H9 (cell line): ENCODE data around the gene RGL1. TPM values are rescaled to one million over a fixed set of nuclear protein-coding genes. Genes with fewer than 3 reads are reported as not detected.

Experiments used
- DNase-seq: peaks from one replicate; pipeline ENCODE4 v3.0.0-alpha.2; 2017
- H2AFZ ChIP-seq: one replicate; pipeline ENCODE4 v1.6.1; 2013; ENCODE audit warnings: mild to moderate bottlenecking, low read length, control low read depth, moderate library complexity
- H2AK5ac ChIP-seq: 2 replicates; pipeline ENCODE4 v1.6.1; 2013; ENCODE audit warnings: low read length, control low read depth, mixed read lengths; ENCODE audit not compliant: insufficient read length
- H2BK120ac ChIP-seq: one replicate; pipeline ENCODE4 v1.6.1; 2013; ENCODE audit warnings: low read depth, mild to moderate bottlenecking, low read length, control low read depth, inconsistent platforms; ENCODE audit not compliant: poor library complexity, severe bottlenecking
- H2BK12ac ChIP-seq: 2 replicates; pipeline ENCODE4 v1.6.1; 2013; ENCODE audit warnings: low read length, control low read depth, mixed read lengths, low read depth; ENCODE audit not compliant: insufficient read length
- H2BK15ac ChIP-seq: 2 replicates; pipeline ENCODE4 v1.6.1; 2013; ENCODE audit warnings: low read depth, low read length, control low read depth
- H2BK20ac ChIP-seq: one replicate; pipeline ENCODE4 v1.6.1; 2013; ENCODE audit warnings: low read depth, mild to moderate bottlenecking, low read length, control low read depth, inconsistent platforms; ENCODE audit not compliant: poor library complexity, severe bottlenecking
- H2BK5ac ChIP-seq: 2 replicates; pipeline ENCODE4 v1.6.1; 2013; ENCODE audit warnings: low read length, control low read depth, mixed read lengths; ENCODE audit not compliant: insufficient read length
- H3K14ac ChIP-seq: 2 replicates; pipeline ENCODE4 v1.6.1; 2013; ENCODE audit warnings: low read length, control low read depth; ENCODE audit not compliant: insufficient read depth
- H3K18ac ChIP-seq: 2 replicates; pipeline ENCODE4 v1.6.1; 2013; ENCODE audit warnings: low read depth, mild to moderate bottlenecking, mixed read lengths, low read length, control low read depth; ENCODE audit not compliant: insufficient read length
- H3K23ac ChIP-seq: 2 replicates; pipeline ENCODE4 v1.6.1; 2013; ENCODE audit warnings: low read length, control low read depth, mixed read lengths, low read depth; ENCODE audit not compliant: insufficient read length
- H3K23me2 ChIP-seq: 2 replicates; pipeline ENCODE4 v1.6.1; 2013; ENCODE audit warnings: low read depth, mild to moderate bottlenecking, mixed read lengths, low read length, control low read depth; ENCODE audit not compliant: insufficient read length, poor library complexity, severe bottlenecking
- H3K27ac ChIP-seq: 2 replicates; pipeline ENCODE4 v1.5.1; 2013; ENCODE audit warnings: low read length, control low read depth, mixed read lengths, low read depth; ENCODE audit not compliant: insufficient read length
- H3K27me3 ChIP-seq: 2 replicates; pipeline ENCODE4 v1.6.1; 2013; ENCODE audit warnings: low read length, control low read depth, inconsistent platforms; ENCODE audit not compliant: insufficient read depth
- H3K4ac ChIP-seq: 2 replicates; pipeline ENCODE4 v1.6.1; 2013; ENCODE audit warnings: low read depth, mild to moderate bottlenecking, control low read depth, inconsistent platforms, low read length, moderate library complexity
- H3K4me1 ChIP-seq: 2 replicates; pipeline ENCODE4 v1.6.1; 2013; ENCODE audit warnings: low read length, control low read depth, inconsistent platforms; ENCODE audit not compliant: insufficient read depth
- H3K4me2 ChIP-seq: 2 replicates; pipeline ENCODE4 v1.6.1; 2013; ENCODE audit warnings: low read length, control low read depth, mixed read lengths; ENCODE audit not compliant: insufficient read length, insufficient read depth
- H3K56ac ChIP-seq: 2 replicates; pipeline ENCODE4 v1.6.1; 2013; ENCODE audit warnings: low read depth, mild to moderate bottlenecking, mixed read lengths, low read length, control low read depth; ENCODE audit not compliant: insufficient read length
- H3K79me1 ChIP-seq: 2 replicates; pipeline ENCODE4 v1.6.1; 2013; ENCODE audit warnings: low read depth, mild to moderate bottlenecking, moderate library complexity, low read length, control low read depth, inconsistent platforms; ENCODE audit not compliant: insufficient read depth, poor library complexity, severe bottlenecking
- H3K79me2 ChIP-seq: 2 replicates; pipeline ENCODE4 v1.6.1; 2013; ENCODE audit warnings: low read length, control low read depth, inconsistent platforms; ENCODE audit not compliant: insufficient read depth
- H3K9ac ChIP-seq: 2 replicates; pipeline ENCODE4 v1.6.1; 2013; ENCODE audit warnings: low read length, control low read depth, mixed read lengths; ENCODE audit not compliant: insufficient read length; ENCODE audit errors: extremely low read depth
- H3K9me3 ChIP-seq: one replicate; pipeline ENCODE4 v1.6.1; 2013; ENCODE audit warnings: low read depth, low read length, inconsistent platforms; ENCODE audit not compliant: control insufficient read depth
- H3T11ph ChIP-seq: one replicate; pipeline ENCODE4 v1.6.1; 2013; ENCODE audit warnings: mild to moderate bottlenecking, low read length, control low read depth, inconsistent platforms
- H4K20me1 ChIP-seq: one replicate; pipeline ENCODE4 v1.6.1; 2013; ENCODE audit not compliant: control insufficient read depth, insufficient read length, insufficient read depth
- H4K5ac ChIP-seq: 2 replicates; pipeline ENCODE4 v1.6.1; 2013; ENCODE audit warnings: low read depth, mild to moderate bottlenecking, mixed read lengths, low read length, control low read depth; ENCODE audit not compliant: insufficient read length
- H4K8ac ChIP-seq: replicated peaks from 2 replicates; pipeline ENCODE4 v1.6.1; 2013; ENCODE audit warnings: low read length, control low read depth, mixed read lengths, low read depth; ENCODE audit not compliant: insufficient read length
- H4K91ac ChIP-seq: 2 replicates; pipeline ENCODE4 v1.6.1; 2013; ENCODE audit warnings: low read depth, mild to moderate bottlenecking, moderate library complexity, mixed read lengths, low read length, control low read depth; ENCODE audit not compliant: insufficient read length
- H3K27ac Mint-ChIP-seq, 3 experiments: 2 replicates in 2 of 3; 3 replicates in 1 of 3; pipeline ENCODE4 v1.8.0; 2020 to 2021; ENCODE audit warnings: mixed read lengths in 3 of 3, mild to moderate bottlenecking in 1 of 3, moderate library complexity in 1 of 3
- H3K27me3 Mint-ChIP-seq: 2 replicates; pipeline ENCODE4 v1.8.0; 2021; ENCODE audit warnings: low read depth, mild to moderate bottlenecking, moderate library complexity, mixed read lengths
- H3K36me3 Mint-ChIP-seq, 3 experiments: 2 replicates in 2 of 3; 3 replicates in 1 of 3; pipeline ENCODE4 v1.8.0; 2020 to 2021; ENCODE audit warnings: low read depth in 3 of 3, mixed read lengths in 3 of 3; ENCODE audit not compliant: insufficient read depth in 1 of 3
- H3K4me1 Mint-ChIP-seq, 2 experiments: 2 replicates each; pipeline ENCODE4 v1.8.0; 2020; ENCODE audit warnings: mixed read lengths in 2 of 2
- H3K4me3 Mint-ChIP-seq, 2 experiments: 2 replicates in 1 of 2; 3 replicates in 1 of 2; pipeline ENCODE4 v1.8.0; 2020 to 2021; ENCODE audit warnings: mild to moderate bottlenecking in 2 of 2, mixed read lengths in 2 of 2, moderate library complexity in 1 of 2
- H3K9me3 Mint-ChIP-seq, 2 experiments: 2 replicates in 1 of 2; 3 replicates in 1 of 2; pipeline ENCODE4 v1.8.0; 2020; ENCODE audit warnings: mild to moderate bottlenecking in 2 of 2, mixed read lengths in 2 of 2, moderate library complexity in 1 of 2
- WGBS: extraction: QIAGEN DNeasy Blood & Tissue Kit; methylation state at CpG from one replicate; pipeline ENCODE4 v1.1.7; 2013; ENCODE audit warnings: missing lambda C conversion rate, low lambda C conversion rate, mixed read lengths; ENCODE audit not compliant: insufficient read length; ENCODE audit errors: extremely low coverage; 5-methylcytosine and 5-hydroxymethylcytosine counted together
- total RNA-seq: library from RNA; stranded (reverse); gene quantifications from 2 replicates; pipeline ENCODE4 v1.2.1, GENCODE V29; 2021
- TF ChIP-seq, protein P1 (sequence below): fragments of 200-600 bp; sonication (generic); conservative IDR thresholded peaks from 3 replicates; pipeline ENCODE4 v1.8.0; 2021; ENCODE audit warnings: antibody characterized with exemption, mild to moderate bottlenecking

The RGL1 gene
- total RNA-seq, 1 experiment from 2014 or later = 1.4 TPM

DNA sequence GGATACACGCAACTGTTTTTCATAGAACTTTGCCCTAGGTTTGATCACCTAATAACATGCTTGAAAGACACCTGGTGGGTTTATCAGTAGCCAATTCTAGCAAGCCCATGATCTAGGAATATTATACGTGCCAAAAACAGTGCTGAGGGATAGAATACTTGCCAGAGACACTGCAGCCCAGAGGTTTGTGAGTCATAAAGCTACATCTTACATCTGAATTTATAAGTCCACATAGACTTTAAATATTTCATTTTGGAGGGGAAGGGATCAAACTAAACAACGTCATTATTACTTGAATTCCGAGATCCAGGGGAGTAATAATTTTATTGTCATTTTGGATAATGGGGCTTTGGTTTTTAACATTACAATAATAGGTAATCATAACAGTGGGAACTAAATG lies 31.7 kb downstream of the RGL1 start:
- H3K23me2 ChIP-seq = no peaks in the 10 kb centered on the region
- H3K36me3 Mint-ChIP-seq = no peaks in the 10 kb centered on the region
- H2BK15ac ChIP-seq = no peak overlapping the region
- no peak overlapping the region for H3K4me3 Mint-ChIP-seq
- no peak overlapping the region for H2BK20ac ChIP-seq
- no peaks in the 10 kb centered on the region for H3K9me3 ChIP-seq
- H3K18ac ChIP-seq = no peak overlapping the region
- H3K27ac Mint-ChIP-seq = no peak overlapping the region
- no peak overlapping the region for H3K56ac ChIP-seq
- no peaks in the 10 kb centered on the region for H3K4me1 ChIP-seq
- no peaks in the 10 kb centered on the region for H3K79me1 ChIP-seq
- no peak overlapping the region for H3K4ac ChIP-seq
- H4K5ac ChIP-seq = no peak overlapping the region
- DNase-seq = no peak
- no peak overlapping the region for H2BK5ac ChIP-seq
- H3K4me1 Mint-ChIP-seq = peaks cover 9 to 14% of the 10 kb centered on the region in 2 experiments; a peak in 3 of 4 replicates
- no peak overlapping the region for H3K27ac ChIP-seq
- no CpG with 5 or more reads among the region's 4 CpGs for WGBS
- H3K27me3 ChIP-seq = no peaks in the 10 kb centered on the region
- H2BK120ac ChIP-seq = no peak overlapping the region
- H3T11ph ChIP-seq = no peak overlapping the region
- no peaks in the 10 kb centered on the region for H4K20me1 ChIP-seq
- TF ChIP-seq, protein P1, sequence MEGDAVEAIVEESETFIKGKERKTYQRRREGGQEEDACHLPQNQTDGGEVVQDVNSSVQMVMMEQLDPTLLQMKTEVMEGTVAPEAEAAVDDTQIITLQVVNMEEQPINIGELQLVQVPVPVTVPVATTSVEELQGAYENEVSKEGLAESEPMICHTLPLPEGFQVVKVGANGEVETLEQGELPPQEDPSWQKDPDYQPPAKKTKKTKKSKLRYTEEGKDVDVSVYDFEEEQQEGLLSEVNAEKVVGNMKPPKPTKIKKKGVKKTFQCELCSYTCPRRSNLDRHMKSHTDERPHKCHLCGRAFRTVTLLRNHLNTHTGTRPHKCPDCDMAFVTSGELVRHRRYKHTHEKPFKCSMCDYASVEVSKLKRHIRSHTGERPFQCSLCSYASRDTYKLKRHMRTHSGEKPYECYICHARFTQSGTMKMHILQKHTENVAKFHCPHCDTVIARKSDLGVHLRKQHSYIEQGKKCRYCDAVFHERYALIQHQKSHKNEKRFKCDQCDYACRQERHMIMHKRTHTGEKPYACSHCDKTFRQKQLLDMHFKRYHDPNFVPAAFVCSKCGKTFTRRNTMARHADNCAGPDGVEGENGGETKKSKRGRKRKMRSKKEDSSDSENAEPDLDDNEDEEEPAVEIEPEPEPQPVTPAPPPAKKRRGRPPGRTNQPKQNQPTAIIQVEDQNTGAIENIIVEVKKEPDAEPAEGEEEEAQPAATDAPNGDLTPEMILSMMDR = no peak
- no peak overlapping the region for H2AK5ac ChIP-seq
- H4K8ac ChIP-seq = no peak overlapping the region
- no peak overlapping the region for H3K4me2 ChIP-seq
- H3K9ac ChIP-seq = no peak overlapping the region
- no peaks in the 10 kb centered on the region for H3K27me3 Mint-ChIP-seq
- no peak overlapping the region for H2BK12ac ChIP-seq
- H2AFZ ChIP-seq = no peak overlapping the region
- no peaks in the 10 kb centered on the region for H3K9me3 Mint-ChIP-seq
- H3K79me2 ChIP-seq = no peaks in the 10 kb centered on the region
- no peak overlapping the region for H3K14ac ChIP-seq
- H3K23ac ChIP-seq = no peak overlapping the region
- no peak overlapping the region for H4K91ac ChIP-seq
